SK-N-DZ (cell line): ENCODE measurements around the gene PCYT1A.
"Not testable (repeated sequence)": the region's sequence is repeated elsewhere in the genome, so short reads cannot be mapped to it uniquely, and the experiment has no call there.

Experiments
- DNase-seq: peaks from one replicate; pipeline ENCODE4 v3.0.0-alpha.2; 2015; ENCODE audit warnings: low spot score
- small RNA-seq, 2 experiments: library from RNA; depleted of rRNA; stranded (forward); fragments of <200 nt; gene quantifications; one replicate each; pipeline ENCODE3, GENCODE V24; 2014

The PCYT1A gene

GRCh38 chr3:196192524-196193051, 94.9 kb downstream of the PCYT1A start:
- no peak for DNase-seq

GRCh38 chr3:196192036-196192523, 95.4 kb downstream of the PCYT1A start:
- no peak for DNase-seq

- no peak for DNase-seq
These were observed 97.8 kb downstream of the PCYT1A start for GRCh38 chr3:196189566-196190347.

GRCh38 chr3:196186651-196187573, 100.6 kb downstream of the PCYT1A start:
- DNase-seq: peak; percentile 95

- DNase-seq: no peak
These were observed 102.6 kb downstream of the PCYT1A start for GRCh38 chr3:196184881-196185280.

- DNase-seq: not testable (repeated sequence)
These were observed 103.4 kb downstream of the PCYT1A start for GRCh38 chr3:196184169-196184432.

- DNase-seq: no peak
These were observed 106.4 kb downstream of the PCYT1A start for GRCh38 chr3:196181127-196181546.

GRCh38 chr3:196180346-196180745, 107.2 kb downstream of the PCYT1A start:
- no peak for DNase-seq

Small RNAs within 50 kb of the gene (small RNA-seq; reads per million reads assigned to genes)
- 0 reads per million in 2 experiments for gene AC069257.2
- gene RF00019: 0 reads per million in 2 experiments
